Stimulated activated CD8-positive, alpha-beta memory T cell treated with anti-CD3 and anti-CD28 coated beads, Interleukin-2, amount 100 ng/mL, for 48 hours (primary cell): Measurements from ENCODE around the gene SCN10A.

ENCODE experiments used
- DNase-seq, 2 donors: peaks; one replicate each; pipeline ENCODE4 v3.0.0-alpha.2; 2020; ENCODE audit warnings: low read depth in 2 of 2

Gene SCN10A

GRCh38 chr3:38720465-38720864, 95.6 kb downstream of the SCN10A start:
- no peak for DNase-seq

- no peak for DNase-seq
Measured at GRCh38 chr3:38717355-38718240, 98.4 kb downstream of the SCN10A start.

- DNase-seq: no peak
Measured at GRCh38 chr3:38713121-38713520, 102.9 kb downstream of the SCN10A start.

GRCh38 chr3:38711321-38711720, 104.7 kb downstream of the SCN10A start:
- DNase-seq: no peak

GRCh38 chr3:38707730-38708129, 108.3 kb downstream of the SCN10A start:
- DNase-seq: no peak

GRCh38 chr3:38706961-38707360, 109.1 kb downstream of the SCN10A start:
- DNase-seq: no peak

- no peak for DNase-seq
Measured at GRCh38 chr3:38702231-38702630, 113.8 kb downstream of the SCN10A start.

- DNase-seq: no peak
Measured at GRCh38 chr3:38698760-38699159, 117.3 kb downstream of the SCN10A start.

- no peak for DNase-seq
Measured at GRCh38 chr3:38698061-38698460, 118.0 kb downstream of the SCN10A start.

- no peak for DNase-seq
Measured at GRCh38 chr3:38696034-38696433, 120.0 kb downstream of the SCN10A start.

GRCh38 chr3:38690185-38690584, 125.8 kb downstream of the SCN10A start:
- no peak for DNase-seq

GRCh38 chr3:38689774-38690173, 126.2 kb downstream of the SCN10A start:
- DNase-seq: no peak

- no peak for DNase-seq
Measured at GRCh38 chr3:38689346-38689745, 126.7 kb downstream of the SCN10A start.

- DNase-seq: no peak
Measured at GRCh38 chr3:38687321-38687720, 128.7 kb downstream of the SCN10A start.

GRCh38 chr3:38684546-38684945, 131.5 kb downstream of the SCN10A start:
- DNase-seq: no peak

GRCh38 chr3:38669668-38670067, 146.3 kb downstream of the SCN10A start:
- DNase-seq: no peak

- no peak for DNase-seq
Measured at GRCh38 chr3:38662544-38662943, 153.5 kb downstream of the SCN10A start.

- no peak for DNase-seq
Measured at GRCh38 chr3:38658841-38659240, 157.2 kb downstream of the SCN10A start.

- no peak for DNase-seq
Measured at GRCh38 chr3:38657369-38657768, 158.6 kb downstream of the SCN10A start.

GRCh38 chr3:38655708-38656300, 160.2 kb downstream of the SCN10A start:
- DNase-seq: no peak

GRCh38 chr3:38653685-38654537, 162.1 kb downstream of the SCN10A start:
- DNase-seq: no peak

GRCh38 chr3:38652934-38653333, 163.1 kb downstream of the SCN10A start:
- no peak for DNase-seq
